SU-DHL-6 (cell line): Measurements from ENCODE around the gene DDX31.

ENCODE experiments used
- H2AFZ ChIP-seq: fragments of 200-600 bp; sonication (generic); 2 replicates; pipeline ENCODE4 v1.6.1; 2014; ENCODE audit warnings: low read depth, mild to moderate bottlenecking, moderate library complexity, mixed read lengths, antibody characterized with exemption, low read length; ENCODE audit not compliant: severe bottlenecking
- H3F3A ChIP-seq: fragments of 200-600 bp; shearing (Covaris generic); 2 replicates; pipeline ENCODE4 v1.6.0; 2016; ENCODE audit warnings: antibody characterized with exemption, mild to moderate bottlenecking; ENCODE audit not compliant: insufficient read depth
- H3K27ac ChIP-seq: fragments of 200-600 bp; sonication (generic); 2 replicates; pipeline ENCODE4 v1.5.1; 2016; ENCODE audit warnings: low read depth, mild to moderate bottlenecking, low read length, moderate library complexity, mixed read lengths
- H3K27me3 ChIP-seq: fragments of 200-600 bp; sonication (generic), shearing (Covaris generic); 2 replicates; pipeline ENCODE4 v1.6.0; 2014; ENCODE audit warnings: mild to moderate bottlenecking, low read length
- H3K36me3 ChIP-seq: fragments of 200-600 bp; sonication (generic); 2 replicates; pipeline ENCODE4 v1.6.1; 2014; ENCODE audit warnings: mild to moderate bottlenecking, low read length, mixed read lengths
- H3K4me2 ChIP-seq: fragments of 300-600, 200-600 bp; shearing (Covaris generic), sonication (generic); 2 replicates; pipeline ENCODE4 v1.6.0; 2014; ENCODE audit warnings: low read length, low read depth, mild to moderate bottlenecking; ENCODE audit not compliant: poor library complexity, severe bottlenecking
- H3K4me3 ChIP-seq: fragments of 200-600 bp; sonication (generic); 2 replicates; pipeline ENCODE4 v1.5.1; 2014; ENCODE audit warnings: antibody characterized with exemption, low read length, mild to moderate bottlenecking, mixed read lengths; ENCODE audit not compliant: insufficient read depth, poor library complexity, severe bottlenecking
- H3K79me2 ChIP-seq: fragments of 200-600 bp; sonication (generic); 2 replicates; pipeline ENCODE4 v1.6.1; 2014; ENCODE audit warnings: mild to moderate bottlenecking, low read length, moderate library complexity; ENCODE audit not compliant: insufficient read depth
- H3K9ac ChIP-seq: fragments of 200-600 bp; sonication (generic); 2 replicates; pipeline ENCODE4 v1.7.0; 2014; ENCODE audit warnings: mild to moderate bottlenecking, low read length
- H3K9me2 ChIP-seq: fragments of 200-600 bp; sonication (generic); replicated peaks from 2 replicates; pipeline ENCODE4 v1.6.1; 2014; ENCODE audit warnings: low read length; ENCODE audit not compliant: insufficient read depth
- H3K9me3 ChIP-seq: fragments of 200-600 bp; sonication (generic); 2 replicates; pipeline ENCODE4 v1.6.1; 2014; ENCODE audit warnings: low read length, mixed read lengths; ENCODE audit not compliant: insufficient read depth
- H4K20me1 ChIP-seq: fragments of 200-600 bp; sonication (generic); 2 replicates; pipeline ENCODE4 v1.6.1; 2014; ENCODE audit warnings: low read depth, mild to moderate bottlenecking, antibody characterized with exemption, low read length, moderate library complexity, mixed read lengths
- EZH2phosphoT487 ChIP-seq: fragments of 200-600 bp; sonication (generic), shearing (Covaris generic); conservative IDR thresholded peaks from 2 replicates; pipeline ENCODE4 v1.6.1; 2018; ENCODE audit warnings: mild to moderate bottlenecking, antibody characterized with exemption, low read length, moderate library complexity, mixed read lengths
- TF ChIP-seq, protein P1 (sequence below): fragments of 200-600 bp; sonication (generic); IDR thresholded peaks from one replicate; pipeline ENCODE4 v1.5.1; 2017; ENCODE audit warnings: antibody characterized with exemption, mild to moderate bottlenecking, low read length, moderate library complexity; ENCODE audit not compliant: insufficient read depth, poor library complexity, severe bottlenecking

The DDX31 gene

DNA sequence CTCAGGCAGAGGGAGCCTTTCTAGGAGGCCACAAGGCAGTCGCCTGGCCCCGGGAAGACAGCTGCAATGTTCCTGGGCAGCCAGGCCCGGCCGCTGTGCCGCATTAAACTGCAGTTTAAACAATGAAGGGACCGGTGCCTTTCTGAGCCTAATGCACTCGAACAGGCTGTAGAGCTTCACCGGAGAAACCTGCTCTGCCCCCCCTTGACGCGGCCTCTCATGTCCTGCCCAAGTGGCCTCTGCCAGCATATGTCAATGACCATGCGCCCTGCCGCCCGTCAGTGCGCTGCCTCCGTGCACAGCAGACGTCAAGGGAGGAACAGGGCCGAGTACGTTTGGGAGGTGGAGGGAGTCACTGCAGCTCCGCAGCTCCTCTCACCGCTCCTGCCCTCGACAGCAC, 125.8 kb downstream of the DDX31 start:
- TF ChIP-seq, protein P1, sequence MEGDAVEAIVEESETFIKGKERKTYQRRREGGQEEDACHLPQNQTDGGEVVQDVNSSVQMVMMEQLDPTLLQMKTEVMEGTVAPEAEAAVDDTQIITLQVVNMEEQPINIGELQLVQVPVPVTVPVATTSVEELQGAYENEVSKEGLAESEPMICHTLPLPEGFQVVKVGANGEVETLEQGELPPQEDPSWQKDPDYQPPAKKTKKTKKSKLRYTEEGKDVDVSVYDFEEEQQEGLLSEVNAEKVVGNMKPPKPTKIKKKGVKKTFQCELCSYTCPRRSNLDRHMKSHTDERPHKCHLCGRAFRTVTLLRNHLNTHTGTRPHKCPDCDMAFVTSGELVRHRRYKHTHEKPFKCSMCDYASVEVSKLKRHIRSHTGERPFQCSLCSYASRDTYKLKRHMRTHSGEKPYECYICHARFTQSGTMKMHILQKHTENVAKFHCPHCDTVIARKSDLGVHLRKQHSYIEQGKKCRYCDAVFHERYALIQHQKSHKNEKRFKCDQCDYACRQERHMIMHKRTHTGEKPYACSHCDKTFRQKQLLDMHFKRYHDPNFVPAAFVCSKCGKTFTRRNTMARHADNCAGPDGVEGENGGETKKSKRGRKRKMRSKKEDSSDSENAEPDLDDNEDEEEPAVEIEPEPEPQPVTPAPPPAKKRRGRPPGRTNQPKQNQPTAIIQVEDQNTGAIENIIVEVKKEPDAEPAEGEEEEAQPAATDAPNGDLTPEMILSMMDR = no peak
- no peak for TF ChIP-seq EZH2phosphoT487
- H3F3A ChIP-seq = peaks cover 15% of the 10 kb centered on the region
- no peaks in the 10 kb centered on the region for H4K20me1 ChIP-seq
- H3K4me2 ChIP-seq = no peak overlapping the region
- H3K9ac ChIP-seq = no peak overlapping the region
- H3K9me3 ChIP-seq = no peaks in the 10 kb centered on the region
- H3K4me3 ChIP-seq = no peak overlapping the region
- no peaks in the 10 kb centered on the region for H3K36me3 ChIP-seq
- no peaks in the 10 kb centered on the region for H3K79me2 ChIP-seq
- no peaks in the 10 kb centered on the region for H3K9me2 ChIP-seq
- H3K27ac ChIP-seq = no peak overlapping the region
- no peaks in the 10 kb centered on the region for H3K27me3 ChIP-seq
- H2AFZ ChIP-seq = no peak overlapping the region

DNA sequence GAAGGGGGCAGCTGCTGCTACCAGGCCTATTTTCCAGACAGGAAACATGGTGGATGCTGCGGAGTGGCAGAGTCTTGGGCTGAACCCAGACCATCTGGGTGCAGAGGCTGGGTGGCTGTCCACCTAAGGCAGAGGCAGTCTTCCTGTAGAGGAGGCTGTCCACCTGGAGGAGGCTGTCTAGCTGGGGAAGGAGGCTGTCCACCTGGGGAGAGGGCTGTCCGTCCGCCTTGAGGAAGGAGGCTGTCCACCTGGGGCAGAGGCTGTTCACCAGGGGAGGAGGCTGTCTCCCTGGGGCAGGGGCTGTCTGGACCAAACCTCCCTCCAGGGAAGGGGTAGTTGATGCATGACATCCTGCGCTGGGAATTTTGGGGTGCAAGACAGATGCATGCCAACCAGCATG, 126.5 kb downstream of the DDX31 start:
- Histone ChIP-seq H4K20me1 (no peaks in the 10 kb centered on the region), H3K27me3 (no peaks in the 10 kb centered on the region), H3K36me3 (no peaks in the 10 kb centered on the region), H3K9me2 (no peaks in the 10 kb centered on the region), H3K4me2 (no peak overlapping the region), H2AFZ (no peak overlapping the region), H3K4me3 (no peak overlapping the region), H3F3A (peaks cover 10% of the 10 kb centered on the region), H3K9me3 (no peaks in the 10 kb centered on the region), H3K27ac (no peak overlapping the region), H3K79me2 (no peaks in the 10 kb centered on the region), H3K9ac (no peak overlapping the region)
- no peak for TF ChIP-seq EZH2phosphoT487
- TF ChIP-seq, protein P1 = no peak
